Coronary artery (tissue), 2 donors: ENCODE measurements around the gene CNGB1.
"Not testable (repeated sequence)": the region's sequence is repeated elsewhere in the genome, so short reads cannot be mapped to it uniquely, and the experiment has no call there.

Source experiments
- DNase-seq: peaks from one replicate; pipeline ENCODE4 v3.0.0-alpha.2; 2017; ENCODE audit warnings: low spot score
- H3K27ac ChIP-seq, 2 donors: fragments of 200-600 bp; sonication (generic); one replicate each; pipeline ENCODE4 v1.5.1; 2016 to 2019
- H3K4me3 ChIP-seq: fragments of 200-600 bp; sonication (generic); 2 replicates; pipeline ENCODE4 v1.5.1; 2016; ENCODE audit warnings: mild to moderate bottlenecking, moderate library complexity
- CTCF ChIP-seq: fragments of 200-600 bp; sonication (generic); IDR thresholded peaks from one replicate; pipeline ENCODE4 v1.5.1; 2019; ENCODE audit warnings: antibody characterized with exemption

The CNGB1 gene

GRCh38 chr16:57984443-57985203 lies 13.7 kb upstream of the CNGB1 start:
- DNase-seq: no peak
- H3K4me3 ChIP-seq: peak overlapping the region; percentile 70
- no peak for TF ChIP-seq CTCF
- peak overlapping the region in 1 of 2 donors; percentile 57 for H3K27ac ChIP-seq

GRCh38 chr16:57982385-57982784 lies 11.5 kb upstream of the CNGB1 start:
- DNase-seq: no peak
- H3K27ac ChIP-seq: no peak overlapping the region
- no peak for TF ChIP-seq CTCF

GRCh38 chr16:57981636-57982035 lies 10.7 kb upstream of the CNGB1 start:
- DNase-seq: no peak
- TF ChIP-seq CTCF: no peak
- no peak overlapping the region for H3K4me3 ChIP-seq
- no peak overlapping the region for H3K27ac ChIP-seq

More at GRCh38 chr16:57982385-57982784, 11.5 kb upstream of the CNGB1 start:
- H3K4me3 ChIP-seq: no peak overlapping the region

GRCh38 chr16:57979006-57979585 lies 8.2 kb upstream of the CNGB1 start:
- no peak overlapping the region for H3K27ac ChIP-seq
- no peak overlapping the region for H3K4me3 ChIP-seq
- TF ChIP-seq CTCF: no peak
- DNase-seq: no peak

- DNase-seq, H3K4me3 ChIP-seq, H3K27ac ChIP-seq: not testable (repeated sequence)
These were observed 7.1 kb upstream of the CNGB1 start for GRCh38 chr16:57978070-57978465.

- DNase-seq: no peak
- Histone ChIP-seq H3K27ac (no peak overlapping the region), H3K4me3 (no peak overlapping the region)
- no peak for TF ChIP-seq CTCF
These were observed 6.6 kb upstream of the CNGB1 start for GRCh38 chr16:57977418-57978069.

GRCh38 chr16:57976331-57976796 lies 5.4 kb upstream of the CNGB1 start:
- Histone ChIP-seq H3K4me3 (no peak overlapping the region), H3K27ac (no peak overlapping the region)
- TF ChIP-seq CTCF: no peak
- DNase-seq: no peak
